DMS 273 (cell line): Measurements from ENCODE around the gene FAM174B.

Source experiments
- DNase-seq: peaks from one replicate; lab custom pipeline; 2025; ENCODE audit not compliant: unreplicated experiment; lab: John Stamatoyannopoulos, UW

Gene FAM174B

DNA sequence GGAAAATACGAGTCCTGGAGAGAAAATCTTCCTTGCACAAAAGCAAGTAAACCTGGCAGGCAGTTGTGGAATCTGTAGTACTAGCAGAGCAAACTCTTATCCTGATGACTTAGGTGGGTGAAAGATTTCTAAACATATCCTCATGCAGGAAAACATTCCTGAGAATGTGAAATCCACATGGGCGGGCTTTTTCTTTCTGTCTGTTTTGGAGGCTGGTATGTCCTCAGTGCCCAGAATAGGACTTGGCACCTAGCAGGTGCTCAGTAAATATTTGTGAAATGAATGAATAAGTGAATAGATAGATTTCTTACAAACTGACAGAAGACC lies 53.3 kb downstream of the FAM174B start:
- no peak for DNase-seq

DNA sequence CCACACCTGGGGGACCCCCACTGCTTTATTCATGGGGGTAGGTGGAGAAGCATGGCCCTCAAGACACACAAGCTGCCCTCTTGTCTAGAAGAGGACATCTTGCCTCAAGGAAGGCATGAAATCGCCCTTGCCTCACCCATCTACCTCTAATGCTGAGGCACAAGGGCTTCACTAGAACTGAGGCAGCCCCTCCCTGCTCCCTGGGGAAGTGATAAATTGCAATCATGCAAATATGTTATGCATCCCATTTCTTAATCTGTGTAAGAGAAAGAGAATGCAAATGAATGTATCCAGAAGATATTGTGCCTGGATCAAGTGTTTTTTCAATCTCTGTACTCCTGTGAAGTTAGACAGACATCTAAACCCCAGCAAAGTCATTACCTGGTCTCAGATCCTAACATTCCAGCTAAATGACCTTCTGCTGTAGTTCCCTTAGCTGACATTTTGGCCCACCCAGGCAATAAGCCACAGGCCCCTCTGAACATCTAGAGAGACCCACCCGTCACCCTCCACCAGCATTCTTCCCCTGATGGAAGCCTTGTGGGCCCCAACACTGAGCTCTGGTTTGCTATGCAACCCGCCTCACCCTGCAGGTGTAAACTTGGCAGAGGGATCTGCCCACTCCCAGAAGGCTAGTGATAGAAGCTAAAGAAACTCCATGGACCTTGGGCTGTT lies 53.8 kb downstream of the FAM174B start:
- DNase-seq: no peak

GRCh38 chr15:92600856-92601255 lies 54.7 kb downstream of the FAM174B start:
- DNase-seq: no peak

GRCh38 chr15:92599394-92599970 lies 56.1 kb downstream of the FAM174B start:
- DNase-seq: no peak

- no peak for DNase-seq
These were observed 58.0 kb downstream of the FAM174B start for GRCh38 chr15:92597548-92597947.

- no peak for DNase-seq
These were observed 59.0 kb downstream of the FAM174B start for GRCh38 chr15:92596623-92597022.

- no peak for DNase-seq
These were observed 59.8 kb downstream of the FAM174B start for GRCh38 chr15:92595506-92596381.

- DNase-seq: no peak
These were observed 64.3 kb downstream of the FAM174B start for GRCh38 chr15:92591275-92591674.

- no peak for DNase-seq
These were observed 68.6 kb downstream of the FAM174B start for GRCh38 chr15:92586966-92587365.

DNA sequence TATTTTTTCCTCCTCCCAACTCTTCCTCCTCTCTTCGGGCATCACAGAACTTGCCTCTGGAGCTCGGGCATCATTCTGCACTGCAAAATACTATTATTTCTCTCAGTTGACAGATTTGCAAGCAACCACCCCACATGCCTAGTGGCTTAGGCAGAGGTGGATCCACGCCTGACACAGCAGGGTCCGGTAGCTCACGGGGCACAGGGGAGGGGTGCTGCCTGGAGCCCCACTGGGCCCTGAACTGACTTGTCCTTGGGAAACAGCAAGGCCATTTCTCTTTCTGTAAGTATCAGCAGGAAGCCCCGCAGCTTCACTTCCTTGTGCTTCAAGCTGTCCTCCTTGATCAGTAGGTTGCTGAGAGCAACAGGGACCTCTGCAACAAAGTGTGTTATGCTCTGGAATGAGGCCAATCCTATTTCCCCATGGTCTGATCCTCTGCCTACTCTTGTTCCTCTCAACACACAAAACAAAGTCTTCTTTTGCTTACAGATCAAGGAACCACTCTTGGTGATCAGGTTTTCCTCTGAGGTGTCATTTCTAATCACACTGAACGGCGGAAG lies 69.1 kb downstream of the FAM174B start:
- no peak for DNase-seq

DNA sequence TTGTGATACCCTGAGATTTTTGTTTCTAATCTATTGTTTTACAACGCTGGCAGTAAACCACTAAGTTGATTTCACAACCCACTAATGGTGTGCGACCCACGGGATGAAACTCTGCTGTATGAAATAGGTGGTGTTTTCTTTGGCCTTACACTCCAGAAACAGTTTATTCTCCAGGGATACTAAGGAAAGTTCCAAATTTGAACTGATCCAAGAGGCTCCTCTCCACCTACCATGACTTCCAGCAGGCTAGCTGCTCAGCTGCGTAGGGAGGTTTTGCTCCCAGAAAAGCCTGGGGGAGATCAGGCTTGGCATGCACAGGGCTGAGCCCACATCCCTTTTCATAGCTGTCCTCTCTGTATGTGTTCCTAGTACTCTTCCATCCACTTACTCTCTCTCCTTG lies 71.5 kb downstream of the FAM174B start:
- DNase-seq: no peak

DNA sequence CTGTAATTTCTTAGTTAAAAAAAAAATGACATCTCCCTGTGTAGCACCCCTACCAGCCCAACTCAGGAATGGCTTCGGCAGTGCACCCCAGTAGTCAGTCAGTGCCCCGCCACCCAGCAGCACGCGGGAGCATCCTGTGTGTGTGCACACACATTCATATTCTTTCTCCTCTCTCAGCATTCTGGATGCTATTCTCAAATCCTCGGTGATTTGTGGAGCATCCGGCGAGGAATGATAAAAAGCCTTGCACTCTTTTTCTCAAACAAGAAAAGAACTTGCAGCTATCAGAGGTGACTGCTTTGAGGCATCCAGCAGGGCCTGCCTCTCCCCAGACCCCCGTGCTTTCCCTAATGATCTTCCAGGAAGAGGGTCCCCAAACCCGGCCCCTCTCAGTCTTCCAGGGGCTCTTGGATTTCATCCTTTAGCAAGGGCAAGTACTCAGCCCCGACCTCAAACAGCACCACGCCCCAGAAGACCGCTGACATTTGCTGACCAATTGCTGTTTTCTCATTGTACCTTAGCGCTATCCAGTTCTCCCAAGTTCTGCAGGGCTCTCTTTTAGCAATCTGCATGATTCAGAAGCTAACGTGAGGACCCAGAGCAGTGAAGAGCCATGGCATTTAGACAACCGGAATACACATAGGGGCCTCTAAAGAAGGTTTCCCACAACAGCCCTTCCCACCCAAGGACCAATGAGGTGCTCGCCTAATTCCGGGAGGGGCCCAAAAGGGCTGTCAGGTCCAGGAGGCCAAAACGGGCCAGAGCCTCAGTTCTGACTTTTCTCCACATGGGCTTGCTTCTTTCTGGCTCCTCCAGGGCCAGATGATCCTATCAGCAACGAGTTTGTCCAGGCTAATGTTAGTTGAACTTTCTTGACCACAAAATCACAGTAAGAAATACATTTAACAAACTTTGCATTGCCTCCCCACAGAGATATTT lies 72.2 kb downstream of the FAM174B start:
- no peak for DNase-seq

DNA sequence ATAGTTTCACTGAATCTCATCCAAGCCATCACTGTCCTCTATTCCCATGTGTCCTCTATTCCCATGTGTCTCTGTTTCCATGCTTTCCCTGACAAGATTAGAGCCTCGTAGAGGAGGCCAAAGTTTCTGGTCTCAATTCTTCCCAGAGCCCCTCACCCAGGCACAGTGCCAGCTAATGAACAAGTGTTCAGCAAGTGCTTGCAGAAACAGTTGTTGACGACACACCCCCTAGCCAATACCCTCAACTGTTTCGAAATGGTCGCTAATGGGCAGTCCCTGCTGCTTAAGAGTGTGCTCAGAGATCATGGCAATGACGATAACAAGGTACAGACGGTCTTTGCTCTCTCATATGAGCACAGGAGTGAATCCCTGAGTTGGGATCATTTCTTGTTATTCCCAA lies 73.4 kb downstream of the FAM174B start:
- no peak for DNase-seq

- no peak for DNase-seq
These were observed 74.6 kb downstream of the FAM174B start for GRCh38 chr15:92580933-92581445.

- DNase-seq: no peak
These were observed 75.1 kb downstream of the FAM174B start for GRCh38 chr15:92580521-92580920.

DNA sequence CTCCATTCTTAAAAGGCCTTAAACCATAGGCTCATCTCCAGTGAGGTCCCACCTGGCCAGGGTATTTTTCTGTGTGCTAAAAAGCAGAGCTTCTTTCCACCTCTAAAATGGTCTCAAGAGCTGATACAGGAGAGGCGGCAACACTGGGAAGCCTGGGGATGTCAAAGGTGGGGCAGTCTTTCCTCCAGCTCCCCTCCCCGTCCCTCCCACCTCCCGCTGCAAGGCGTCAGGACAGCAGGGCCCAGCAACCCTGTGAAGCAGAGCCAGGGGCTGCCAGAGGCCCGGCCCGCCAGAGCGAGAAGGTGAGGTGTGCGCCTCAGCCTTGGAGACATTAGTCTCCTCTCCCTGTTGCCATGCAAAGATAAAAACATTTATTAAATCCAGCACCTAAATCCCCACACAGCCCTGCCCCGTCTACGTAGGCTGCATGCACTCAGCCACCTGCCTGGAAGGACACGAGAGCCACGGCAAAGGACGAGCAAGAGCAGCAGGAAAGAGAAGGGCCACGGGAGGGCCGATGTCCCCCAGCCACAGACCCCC lies 75.6 kb downstream of the FAM174B start:
- DNase-seq: no peak

GRCh38 chr15:92579486-92579885 lies 76.1 kb downstream of the FAM174B start:
- no peak for DNase-seq

DNA sequence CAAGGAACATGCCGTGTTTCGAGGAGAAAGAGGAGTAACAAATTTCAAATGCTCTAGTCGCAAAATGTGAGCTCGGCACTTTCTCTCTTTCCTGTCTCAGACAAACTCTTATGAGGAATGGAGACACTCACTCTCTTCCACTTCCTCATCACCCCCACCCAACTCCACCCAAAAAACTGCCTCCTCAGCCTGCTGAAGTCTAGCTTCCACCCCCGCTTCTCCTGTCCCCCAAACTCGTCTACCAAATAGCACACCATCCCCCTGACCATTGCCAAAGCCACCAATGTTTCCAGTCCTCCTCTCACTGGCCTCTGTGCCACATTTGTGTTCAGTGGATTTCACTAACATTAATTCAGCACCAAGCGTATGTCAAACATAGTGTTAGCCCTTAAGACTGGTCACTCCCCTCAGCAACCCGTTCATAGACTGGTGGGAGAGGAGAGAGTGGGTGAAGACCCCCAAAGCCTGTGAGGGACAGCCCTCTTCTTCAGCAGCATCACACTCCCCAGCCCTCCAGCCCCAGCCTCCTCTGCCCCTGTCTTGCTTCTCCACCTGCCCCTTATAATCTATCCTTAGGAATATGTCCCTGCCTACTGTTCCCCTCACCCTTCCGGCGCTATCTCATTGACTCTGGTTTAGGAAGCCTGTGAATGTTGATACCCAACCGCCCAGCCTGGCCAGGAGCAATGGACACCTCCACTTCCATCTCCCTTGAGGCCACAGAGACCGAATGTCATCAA lies 77.3 kb downstream of the FAM174B start:
- DNase-seq: no peak

DNA sequence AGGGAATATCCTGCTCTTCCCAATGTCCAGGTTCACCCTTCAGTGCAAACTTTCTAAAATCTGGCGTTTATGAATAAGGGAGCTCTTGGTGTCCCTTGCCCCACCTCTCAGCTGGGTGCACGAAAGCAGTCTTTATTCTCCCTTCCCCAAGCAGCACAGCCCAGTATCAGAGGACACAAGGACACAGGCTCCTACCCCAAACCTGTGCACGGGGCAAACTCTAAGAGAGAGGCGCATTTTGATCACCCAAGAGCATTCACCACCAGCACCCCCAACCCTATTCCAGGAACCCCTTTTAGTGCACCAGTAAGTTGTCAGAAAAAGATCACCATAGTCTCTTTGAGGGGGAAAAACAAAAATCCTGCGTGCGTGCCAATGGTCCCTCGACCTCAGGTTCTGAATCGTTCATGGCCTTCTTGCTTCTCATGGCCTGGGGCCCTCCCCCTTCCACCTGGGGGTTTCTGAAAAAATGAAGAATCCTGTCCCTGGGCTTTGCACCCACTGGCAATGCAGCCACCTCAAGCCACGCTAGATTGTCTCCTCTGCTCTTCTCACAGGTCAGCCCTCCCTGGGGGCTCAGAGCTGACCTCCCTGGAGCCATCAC lies 78.9 kb downstream of the FAM174B start:
- no peak for DNase-seq
